ENCODE measurements around the gene MSN. TPM values are rescaled to one million over a fixed set of nuclear protein-coding genes. Genes with fewer than 3 reads are reported as not detected.

The MSN gene
- total RNA-seq, 1 experiment from 2014 or later = 119 TPM

GRCh38 chrX:65695849-65696449 lies 28.5 kb downstream of the MSN start:
- POLR2A ChIA-PET = no interaction called here
- Histone ChIP-seq H3K79me2 (ENCODE audit: insufficient read depth, low read length) (peaks cover 84% of the 10 kb centered on the region), H3K36me3 (ENCODE audit: control insufficient read depth in 1 of 2, insufficient read depth in 2 of 2, low read length in 2 of 2) (no peaks in the 10 kb centered on the region), H3K4me2 (ENCODE audit: low read length) (no peak overlapping the region), H3K27me3 (ENCODE audit: insufficient read depth, low read length) (no peaks in the 10 kb centered on the region), H4K20me1 (ENCODE audit: insufficient read depth) (no peaks in the 10 kb centered on the region), H3K4me1 (ENCODE audit: control insufficient read depth in 1 of 2, insufficient read depth in 2 of 2, low read length in 2 of 2) (no peaks in the 10 kb centered on the region), H2AFZ (ENCODE audit: low read depth, low read length, poor library complexity, severe bottlenecking) (no peak overlapping the region), H3K9me3 (ENCODE audit: control insufficient read depth in 1 of 2, insufficient read depth in 1 of 2, low read depth in 1 of 2, low read length in 2 of 2) (no peaks in the 10 kb centered on the region), H3K9ac (ENCODE audit: low read length) (no peak overlapping the region), H3K9me2 (ENCODE audit: insufficient read depth) (no peaks in the 10 kb centered on the region), H3K27ac (ENCODE audit: low read depth, low read length) (no peak overlapping the region), H3K4me3 (replicated peaks in 1 of 2; ENCODE audit: low read depth in 1 of 2, low read length in 2 of 2) (no peak overlapping the region)
- intact Hi-C loops (cut with micrococcal nuclease) = no loop called here
- ATAC-seq = no peak
- RAD21 ChIA-PET (ENCODE audit: low non-redundant PET in 1 of 2, low total read pairs in 2 of 2, uncharacterized antibody in 2 of 2, unreplicated experiment in 2 of 2) = no interaction called here
- TF ChIP-seq SP1 (IDR thresholded peaks at IDR 0.05; ENCODE audit: low read depth) (no peak), JUND (IDR thresholded peaks at IDR 0.05) (no peak), TCF7L2 (IDR thresholded peaks at IDR 0.05; ENCODE audit: borderline replicate concordance, extremely low read depth, insufficient read depth, insufficient read length) (no peak), MAX (IDR thresholded peaks at IDR 0.05) (no peak), CBX3 (IDR thresholded peaks at IDR 0.05; ENCODE audit: low read depth) (no peak), FOSL1 (IDR thresholded peaks at IDR 0.05; ENCODE audit: low read depth) (no peak), ZFX (IDR thresholded peaks at IDR 0.05) (no peak), POLR2AphosphoS5 (IDR thresholded peaks at IDR 0.05; ENCODE audit: low read depth, low read length) (no peak), ATF3 (IDR thresholded peaks at IDR 0.05) (no peak), ZNF274 (IDR thresholded peaks at IDR 0.05; ENCODE audit: low read depth, low read length) (no peak), CTCF (IDR thresholded peaks at IDR 0.05 in 2 of 3, conservative IDR thresholded peaks at IDR 0.05 in 1 of 3; ENCODE audit: borderline replicate concordance in 1 of 3, insufficient read depth in 1 of 3, low read depth in 2 of 3, low read length in 2 of 3) (no peak)
- no peak for DNase-seq (ENCODE audit: low read depth, low spot score)
- no TSS peak for BruUV-seq (replicated peaks)
- CTCF ChIA-PET = no interaction called here
